Keratinocyte (primary cell): ENCODE measurements around the gene ATP5F1C.

ENCODE experiments used
- EZH2 ChIP-seq: IDR thresholded peaks from one replicate; pipeline ENCODE4 v1.6.1; 2012; ENCODE audit warnings: inconsistent platforms, mild to moderate bottlenecking, low read length, moderate library complexity
- TF ChIP-seq, protein P1 (sequence below), 3 experiments: IDR thresholded peaks in 1 of 3; conservative IDR thresholded peaks in 1 of 3; optimal IDR thresholded peaks in 1 of 3; 2 replicates in 2 of 3; 3 replicates in 1 of 3; pipeline versions ENCODE3 to v1.5.1; 2011; ENCODE audit warnings: low read length in 3 of 3, mild to moderate bottlenecking in 3 of 3, moderate library complexity in 2 of 3, control low read depth in 1 of 3, inconsistent platforms in 1 of 3; ENCODE audit not compliant: insufficient read depth in 2 of 3; ENCODE audit errors: extremely low read depth in 1 of 3

DNA sequence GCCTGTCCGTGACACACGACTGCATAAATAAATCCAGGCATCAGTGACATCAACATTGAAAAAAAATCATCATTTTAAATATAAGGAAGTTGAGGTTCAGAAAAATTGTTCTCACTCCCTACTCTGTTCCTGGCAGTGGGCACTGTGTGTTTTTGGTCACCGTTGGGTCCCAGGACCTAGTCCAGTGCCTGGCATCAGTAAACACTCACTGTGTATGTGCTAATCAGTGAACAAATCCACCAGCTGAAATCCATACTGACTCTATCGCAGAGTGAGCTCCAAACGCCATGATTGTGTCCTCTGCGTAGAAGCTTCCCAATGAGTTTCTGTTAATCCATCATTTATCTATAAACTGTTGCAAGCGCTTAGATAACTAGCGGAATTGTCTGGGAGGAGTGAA is 43.7 kb upstream of the ATP5F1C start:
- TF ChIP-seq, protein P1, sequence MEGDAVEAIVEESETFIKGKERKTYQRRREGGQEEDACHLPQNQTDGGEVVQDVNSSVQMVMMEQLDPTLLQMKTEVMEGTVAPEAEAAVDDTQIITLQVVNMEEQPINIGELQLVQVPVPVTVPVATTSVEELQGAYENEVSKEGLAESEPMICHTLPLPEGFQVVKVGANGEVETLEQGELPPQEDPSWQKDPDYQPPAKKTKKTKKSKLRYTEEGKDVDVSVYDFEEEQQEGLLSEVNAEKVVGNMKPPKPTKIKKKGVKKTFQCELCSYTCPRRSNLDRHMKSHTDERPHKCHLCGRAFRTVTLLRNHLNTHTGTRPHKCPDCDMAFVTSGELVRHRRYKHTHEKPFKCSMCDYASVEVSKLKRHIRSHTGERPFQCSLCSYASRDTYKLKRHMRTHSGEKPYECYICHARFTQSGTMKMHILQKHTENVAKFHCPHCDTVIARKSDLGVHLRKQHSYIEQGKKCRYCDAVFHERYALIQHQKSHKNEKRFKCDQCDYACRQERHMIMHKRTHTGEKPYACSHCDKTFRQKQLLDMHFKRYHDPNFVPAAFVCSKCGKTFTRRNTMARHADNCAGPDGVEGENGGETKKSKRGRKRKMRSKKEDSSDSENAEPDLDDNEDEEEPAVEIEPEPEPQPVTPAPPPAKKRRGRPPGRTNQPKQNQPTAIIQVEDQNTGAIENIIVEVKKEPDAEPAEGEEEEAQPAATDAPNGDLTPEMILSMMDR (optimal IDR thresholded peaks at IDR 0.05 in 1 of 3, IDR thresholded peaks at IDR 0.05 in 1 of 3, conservative IDR thresholded peaks at IDR 0.05 in 1 of 3; ENCODE audit: extremely low read depth in 1 of 3, insufficient read depth in 2 of 3, low read length in 3 of 3) = no peak
- no peak for TF ChIP-seq EZH2
